Measurements from ENCODE around the gene PIAS2. TPM values are rescaled to one million over a fixed set of nuclear protein-coding genes. Genes with fewer than 3 reads are reported as not detected.

PIAS2 gene
- total and polyA plus RNA-seq, 4 donors, result 5.6 to 17.2 (median 9.2) TPM

- Histone ChIP-seq H3K27ac (ENCODE audit: low read depth in 1 of 2, low read length in 2 of 2) (no peak overlapping the region), H3K4me3 (ENCODE audit: low read depth in 1 of 3, low read length in 3 of 3) (no peak overlapping the region), H3K4me1 (ENCODE audit: control insufficient read depth in 4 of 4, insufficient read depth in 4 of 4, low read length in 3 of 4) (no peaks in the 10 kb centered on the region), H3K36me3 (ENCODE audit: control insufficient read depth in 4 of 4, insufficient read depth in 3 of 4, low read depth in 1 of 4, low read length in 3 of 4) (peaks cover 0 to 4% (median under 1%) of the 10 kb centered on the region in 4 donors), H3K9ac (ENCODE audit: low read depth in 1 of 2, low read length in 2 of 2) (no peak overlapping the region), H3K27me3 (ENCODE audit: control insufficient read depth in 4 of 4, insufficient read depth in 4 of 4, low read length in 3 of 4) (no peaks in the 10 kb centered on the region), H3K9me3 (ENCODE audit: control insufficient read depth in 4 of 4, low read length in 3 of 4) (no peaks in the 10 kb centered on the region)
- 96% methylated on average over 1 of the region's 1 CpG for WGBS
- TF ChIP-seq, protein P1, sequence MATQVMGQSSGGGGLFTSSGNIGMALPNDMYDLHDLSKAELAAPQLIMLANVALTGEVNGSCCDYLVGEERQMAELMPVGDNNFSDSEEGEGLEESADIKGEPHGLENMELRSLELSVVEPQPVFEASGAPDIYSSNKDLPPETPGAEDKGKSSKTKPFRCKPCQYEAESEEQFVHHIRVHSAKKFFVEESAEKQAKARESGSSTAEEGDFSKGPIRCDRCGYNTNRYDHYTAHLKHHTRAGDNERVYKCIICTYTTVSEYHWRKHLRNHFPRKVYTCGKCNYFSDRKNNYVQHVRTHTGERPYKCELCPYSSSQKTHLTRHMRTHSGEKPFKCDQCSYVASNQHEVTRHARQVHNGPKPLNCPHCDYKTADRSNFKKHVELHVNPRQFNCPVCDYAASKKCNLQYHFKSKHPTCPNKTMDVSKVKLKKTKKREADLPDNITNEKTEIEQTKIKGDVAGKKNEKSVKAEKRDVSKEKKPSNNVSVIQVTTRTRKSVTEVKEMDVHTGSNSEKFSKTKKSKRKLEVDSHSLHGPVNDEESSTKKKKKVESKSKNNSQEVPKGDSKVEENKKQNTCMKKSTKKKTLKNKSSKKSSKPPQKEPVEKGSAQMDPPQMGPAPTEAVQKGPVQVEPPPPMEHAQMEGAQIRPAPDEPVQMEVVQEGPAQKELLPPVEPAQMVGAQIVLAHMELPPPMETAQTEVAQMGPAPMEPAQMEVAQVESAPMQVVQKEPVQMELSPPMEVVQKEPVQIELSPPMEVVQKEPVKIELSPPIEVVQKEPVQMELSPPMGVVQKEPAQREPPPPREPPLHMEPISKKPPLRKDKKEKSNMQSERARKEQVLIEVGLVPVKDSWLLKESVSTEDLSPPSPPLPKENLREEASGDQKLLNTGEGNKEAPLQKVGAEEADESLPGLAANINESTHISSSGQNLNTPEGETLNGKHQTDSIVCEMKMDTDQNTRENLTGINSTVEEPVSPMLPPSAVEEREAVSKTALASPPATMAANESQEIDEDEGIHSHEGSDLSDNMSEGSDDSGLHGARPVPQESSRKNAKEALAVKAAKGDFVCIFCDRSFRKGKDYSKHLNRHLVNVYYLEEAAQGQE (IDR thresholded peaks at IDR 0.05), result no peak
- TF ChIP-seq MAX (IDR thresholded peaks at IDR 0.05) (no peak), FOXA1 (IDR thresholded peaks at IDR 0.05) (no peak), JUND (IDR thresholded peaks at IDR 0.05) (no peak), SP1 (IDR thresholded peaks at IDR 0.05) (no peak), RAD21 (IDR thresholded peaks at IDR 0.05) (no peak), YY1 (IDR thresholded peaks at IDR 0.05) (no peak), HNF4G (IDR thresholded peaks at IDR 0.05) (no peak), RXRA (IDR thresholded peaks at IDR 0.05) (no peak), GABPA (IDR thresholded peaks at IDR 0.05 in 1 of 2, conservative IDR thresholded peaks at IDR 0.05 in 1 of 2) (no peak), FOXA2 (IDR thresholded peaks at IDR 0.05) (no peak), TAF1 (conservative IDR thresholded peaks at IDR 0.05) (no peak), ATF3 (IDR thresholded peaks at IDR 0.05) (no peak), HNF4A (conservative IDR thresholded peaks at IDR 0.05) (no peak)
- TF ChIP-seq, protein P2, sequence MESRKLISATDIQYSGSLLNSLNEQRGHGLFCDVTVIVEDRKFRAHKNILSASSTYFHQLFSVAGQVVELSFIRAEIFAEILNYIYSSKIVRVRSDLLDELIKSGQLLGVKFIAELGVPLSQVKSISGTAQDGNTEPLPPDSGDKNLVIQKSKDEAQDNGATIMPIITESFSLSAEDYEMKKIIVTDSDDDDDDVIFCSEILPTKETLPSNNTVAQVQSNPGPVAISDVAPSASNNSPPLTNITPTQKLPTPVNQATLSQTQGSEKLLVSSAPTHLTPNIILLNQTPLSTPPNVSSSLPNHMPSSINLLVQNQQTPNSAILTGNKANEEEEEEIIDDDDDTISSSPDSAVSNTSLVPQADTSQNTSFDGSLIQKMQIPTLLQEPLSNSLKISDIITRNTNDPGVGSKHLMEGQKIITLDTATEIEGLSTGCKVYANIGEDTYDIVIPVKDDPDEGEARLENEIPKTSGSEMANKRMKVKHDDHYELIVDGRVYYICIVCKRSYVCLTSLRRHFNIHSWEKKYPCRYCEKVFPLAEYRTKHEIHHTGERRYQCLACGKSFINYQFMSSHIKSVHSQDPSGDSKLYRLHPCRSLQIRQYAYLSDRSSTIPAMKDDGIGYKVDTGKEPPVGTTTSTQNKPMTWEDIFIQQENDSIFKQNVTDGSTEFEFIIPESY (IDR thresholded peaks at IDR 0.05), result no peak
- DNase-seq (ENCODE audit: low spot score), result no peak
Measured at GRCh38 chr18:46843372-46843771, 73.9 kb downstream of the PIAS2 start.

DNA sequence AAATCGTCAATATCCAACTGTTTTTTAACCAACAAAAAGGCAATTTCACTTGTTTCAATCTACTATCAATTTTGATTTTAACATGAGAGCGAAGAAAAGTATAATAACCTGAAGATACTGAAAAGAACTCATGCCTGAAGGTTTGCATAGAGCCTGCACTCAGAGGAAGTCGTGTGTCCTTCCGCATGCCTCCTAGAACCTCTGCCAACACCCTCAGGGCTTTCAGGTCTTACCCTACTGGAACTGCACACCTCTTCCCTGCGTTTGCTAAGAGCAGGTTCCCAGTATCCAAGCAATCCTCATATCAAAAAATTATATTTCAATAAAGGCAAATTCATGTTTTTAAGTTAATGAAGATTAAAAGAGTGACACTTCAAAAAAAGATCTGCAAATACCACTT is 74.7 kb downstream of the PIAS2 start:
- Histone ChIP-seq H3K9ac (ENCODE audit: low read depth in 1 of 2, low read length in 2 of 2) (no peak overlapping the region), H3K27me3 (ENCODE audit: control insufficient read depth in 4 of 4, insufficient read depth in 4 of 4, low read length in 3 of 4) (no peaks in the 10 kb centered on the region), H3K27ac (ENCODE audit: low read depth in 1 of 2, low read length in 2 of 2) (no peak overlapping the region), H3K4me3 (ENCODE audit: low read depth in 1 of 3, low read length in 3 of 3) (no peak overlapping the region), H3K36me3 (ENCODE audit: control insufficient read depth in 4 of 4, insufficient read depth in 3 of 4, low read depth in 1 of 4, low read length in 3 of 4) (peaks cover 0 to 4% (median under 1%) of the 10 kb centered on the region in 4 donors), H3K9me3 (ENCODE audit: control insufficient read depth in 4 of 4, low read length in 3 of 4) (no peaks in the 10 kb centered on the region), H3K4me1 (ENCODE audit: control insufficient read depth in 4 of 4, insufficient read depth in 4 of 4, low read length in 3 of 4) (no peaks in the 10 kb centered on the region)
- no peak for DNase-seq (ENCODE audit: low spot score)
- 96% methylated on average over 5 of the region's 5 CpGs for WGBS
- TF ChIP-seq HNF4A (conservative IDR thresholded peaks at IDR 0.05) (no peak), RAD21 (IDR thresholded peaks at IDR 0.05) (no peak), MAX (IDR thresholded peaks at IDR 0.05) (no peak), RXRA (IDR thresholded peaks at IDR 0.05) (no peak), HNF4G (IDR thresholded peaks at IDR 0.05) (no peak), FOXA2 (IDR thresholded peaks at IDR 0.05) (no peak), FOXA1 (IDR thresholded peaks at IDR 0.05) (no peak), YY1 (IDR thresholded peaks at IDR 0.05) (no peak), GABPA (IDR thresholded peaks at IDR 0.05 in 1 of 2, conservative IDR thresholded peaks at IDR 0.05 in 1 of 2) (no peak), EGR1 (IDR thresholded peaks at IDR 0.05; ENCODE audit: low read depth in 2 of 2) (no peak), SP1 (IDR thresholded peaks at IDR 0.05) (no peak), NR2F2 (IDR thresholded peaks at IDR 0.05) (no peak), JUND (IDR thresholded peaks at IDR 0.05) (no peak), TAF1 (conservative IDR thresholded peaks at IDR 0.05) (no peak), ATF3 (IDR thresholded peaks at IDR 0.05) (no peak)
- TF ChIP-seq, protein P2 (IDR thresholded peaks at IDR 0.05), result no peak
- TF ChIP-seq, protein P1 (IDR thresholded peaks at IDR 0.05), result no peak

Measured in liver (tissue), 9 donors.